K562 (cell line): ENCODE data around the gene AMDHD1. TPM values are rescaled to one million over a fixed set of nuclear protein-coding genes. Genes with fewer than 3 reads are reported as not detected.

ENCODE experiments used
- ATAC-seq: fragments of 200-7000 bp; cut with Tn5 transposase; 3 replicates; pipeline ENCODE4 v1.9.1; 2020; ENCODE audit warnings: moderate library complexity
- BruUV-seq: library from RNA; stranded (reverse); fragments of 400-500 nt; replicated peaks from 2 replicates; lab custom pipeline; 2021; lab: Mats Ljungman, UMichigan
- CTCF ChIA-PET: fragments of 300-600 bp; formaldehyde crosslinking; extraction: SDS; loops from one replicate; lab custom pipeline; 2021; ENCODE audit warnings: low intra/inter-chr PET ratio; lab: Yijun Ruan, JAX
- POLR2A ChIA-PET: fragments of 300-600, 350-650 bp; sonication (Branson Sonifier 250); formaldehyde crosslinking; extraction: SDS; loops from one replicate; lab custom pipeline; 2021; ENCODE audit warnings: antibody characterized with exemption, inconsistent platforms; lab: Yijun Ruan, JAX
- DNase-seq, 4 experiments: peaks; one replicate each; pipeline versions ENCODE4 v3.0.0 to v3.0.0-alpha.2; 2011 to 2018; ENCODE audit warnings: low spot score in 3 of 4, mixed read lengths in 3 of 4; ENCODE audit errors: extremely low read depth in 1 of 4
- FAIRE-seq: peaks from 2 replicates; lab custom pipeline; 2011; peaks lifted over from hg19 to GRCh38; lab: Jason Lieb, UNC
- H2AFZ ChIP-seq: 2 replicates; pipeline ENCODE4 v1.6.0; 2011; ENCODE audit warnings: low read depth, low read length, control low read depth, inconsistent platforms
- H3K27ac ChIP-seq: fragments of 200-600 bp; 3 replicates; pipeline ENCODE4 v1.8.0; 2011; ENCODE audit warnings: low read depth, mild to moderate bottlenecking, control low read depth, inconsistent platforms, low read length, moderate library complexity, mixed read lengths; ENCODE audit errors: extremely low read depth
- H3K27me3 ChIP-seq, 2 experiments: fragments of 300-600 bp in 1 of 2; 2 replicates in 1 of 2; 3 replicates in 1 of 2; pipeline versions ENCODE4 v1.6.0 to v1.8.0; 2011; ENCODE audit warnings: inconsistent platforms in 2 of 2, low read length in 2 of 2, mild to moderate bottlenecking in 1 of 2, mixed read lengths in 1 of 2, moderate library complexity in 1 of 2; ENCODE audit not compliant: control insufficient read depth in 2 of 2, insufficient read depth in 2 of 2
- H3K36me3 ChIP-seq: fragments of 300-600 bp; 3 replicates; pipeline ENCODE4 v1.8.0; 2011; ENCODE audit warnings: mild to moderate bottlenecking, low read length, inconsistent platforms; ENCODE audit not compliant: control insufficient read depth, insufficient read depth
- H3K4me1 ChIP-seq, 2 experiments: fragments of 200-600 bp in 1 of 2; replicated peaks in 1 of 2; 2 replicates in 1 of 2; 3 replicates in 1 of 2; pipeline versions ENCODE4 v1.5.1 to v1.8.0; 2011; ENCODE audit warnings: inconsistent platforms in 2 of 2, low read length in 2 of 2, mild to moderate bottlenecking in 1 of 2, mixed read lengths in 1 of 2, moderate library complexity in 1 of 2; ENCODE audit not compliant: control insufficient read depth in 2 of 2, insufficient read depth in 2 of 2
- H3K4me2 ChIP-seq: 2 replicates; pipeline ENCODE4 v1.6.1; 2011; ENCODE audit warnings: low read length, control low read depth, inconsistent platforms, mixed read lengths; ENCODE audit not compliant: insufficient read depth
- H3K4me3 ChIP-seq: fragments of 200-600 bp; sonication (generic), shearing (Covaris generic); 2 replicates; pipeline ENCODE4 v1.5.1; 2016; ENCODE audit warnings: control low read depth, inconsistent platforms
- H3K79me2 ChIP-seq: fragments of 200-600 bp; 3 replicates; pipeline ENCODE4 v1.8.0; 2011; ENCODE audit warnings: low read length, inconsistent platforms; ENCODE audit not compliant: control insufficient read depth, insufficient read depth
- H3K9ac ChIP-seq, 2 experiments: 2 replicates each; pipeline versions ENCODE4 v1.6.0 to v1.6.1; 2011; ENCODE audit warnings: low read depth in 2 of 2, low read length in 2 of 2, control low read depth in 1 of 2, inconsistent platforms in 1 of 2, mild to moderate bottlenecking in 1 of 2, mixed read lengths in 1 of 2; ENCODE audit not compliant: insufficient read depth in 1 of 2
- H3K9me1 ChIP-seq: one replicate; pipeline ENCODE4 v1.6.0; 2011; ENCODE audit warnings: inconsistent platforms, mild to moderate bottlenecking, low read length, moderate library complexity; ENCODE audit not compliant: control insufficient read depth, insufficient read depth
- H3K9me3 ChIP-seq: replicated peaks from 2 replicates; pipeline ENCODE4 v1.5.1; 2011; ENCODE audit warnings: low read depth, low read length, inconsistent platforms; ENCODE audit not compliant: control insufficient read depth, insufficient read depth
- H4K20me1 ChIP-seq: replicated peaks from 2 replicates; pipeline ENCODE4 v1.6.1; 2011; ENCODE audit warnings: low read length, inconsistent platforms, mixed read lengths; ENCODE audit not compliant: control insufficient read depth, insufficient read depth
- CBFA2T3 ChIP-seq: fragments of 450-650 bp; IDR thresholded peaks from 2 replicates; pipeline ENCODE4 v1.6.1; 2017
- FOXP4 ChIP-seq: sonication (generic); formaldehyde crosslinking; IDR thresholded peaks from 2 replicates; pipeline ENCODE4 v1.8.0; 2022; ENCODE audit warnings: mild to moderate bottlenecking, missing genetic modification reagents, borderline replicate concordance
- GTF2A2 ChIP-seq: IDR thresholded peaks from 2 replicates; pipeline ENCODE4 v1.6.1; 2016; ENCODE audit warnings: mild to moderate bottlenecking, missing genetic modification characterization, missing compliant biosample characterization
- GTF2F1 ChIP-seq: IDR thresholded peaks from 2 replicates; pipeline ENCODE4 v1.6.1; 2011; ENCODE audit warnings: low read depth, low read length, improper control_type of control experiment
- SFPQ ChIP-seq: fragments of 200-400 bp; formaldehyde crosslinking; IDR thresholded peaks from 2 replicates; pipeline ENCODE4 v1.6.1; 2017; ENCODE audit warnings: mild to moderate bottlenecking, low read depth, low read length, moderate library complexity
- STAT6 ChIP-seq: sonication (generic); formaldehyde crosslinking; IDR thresholded peaks from 2 replicates; pipeline ENCODE4 v1.8.1; 2023; ENCODE audit warnings: mild to moderate bottlenecking, missing genetic modification reagents
- WGBS: fragments of 100-300 bp; shearing (Covaris generic); methylation state at CpG from one replicate; pipeline ENCODE4 v1.1.6; 2016; ENCODE audit warnings: low coverage, mixed read lengths; ENCODE audit not compliant: insufficient coverage; ENCODE audit errors: missing lambda C conversion rate; 5-methylcytosine and 5-hydroxymethylcytosine counted together
- in situ Hi-C: fragments of 300-500 bp; cut with MboI; formaldehyde crosslinking; loops from 4 replicates; pipeline ENCODE4 v1.15.0; 2018; ENCODE audit warnings: inconsistent platforms, mixed read lengths
- intact Hi-C: fragments of 100-400 bp; cut with micrococcal nuclease; formaldehyde crosslinking; loops from 2 replicates; pipeline ENCODE4 v1.14.2; 2022
- polyA plus RNA-seq, 8 experiments: library from polyadenylated mRNA; depleted of rRNA in 4 of 8; stranded (reverse) in 5 of 8; unstranded in 3 of 8; fragments of >200 nt; fragmentation: Nextera tagmentation in 2 of 8; fragmentation: Illumina TruSeq in 1 of 8; extraction: Ambion mirVana in 2 of 8; extraction: Trizol in 1 of 8; gene quantifications; 2 replicates each; pipeline versions ENCODE4 v1.2.1 to v1.2.3, GENCODE V29; 2011 to 2014; ENCODE audit warnings: inconsistent platforms in 1 of 8, missing spikeins in 1 of 8
- total RNA-seq, 7 experiments: library from RNA; depleted of rRNA in 6 of 7; stranded (reverse); fragments of >200 nt in 6 of 7; fragmentation: Illumina TruSeq in 2 of 7; extraction: Trizol in 2 of 7; gene quantifications; 2 replicates each; pipeline versions ENCODE4 v1.2.1 to v1.2.3, GENCODE V29; 2011 to 2021; ENCODE audit warnings: low replicate concordance in 1 of 7

The AMDHD1 gene
- total and polyA plus RNA-seq, 9 of the 15 experiments (the other 6 are each of a cell fraction or from before 2014, with no cell fraction given): not detected

- ChIA-PET POLR2A (interaction anchor here (0.6 to 1.1 kb wide), 2 partner anchors 29 to 55 kb away, joined by 3 read pairs; no protein-coding TSS in a partner anchor), CTCF (no interaction called here)
- in situ Hi-C loops (no loop called here), intact Hi-C loops (loop anchor here (10.0 kb wide), 1 partner anchor 370 kb away; no protein-coding TSS in a partner anchor)
- 5% methylated on average over 5 of the region's 5 CpGs for WGBS
- no peak for ATAC-seq
- Histone ChIP-seq H3K4me3 (no peak overlapping the region), H3K4me1 (peaks cover 0 to 5% of the 10 kb centered on the region in 2 experiments; a peak in 1 of 5 replicates), H3K9me3 (no peaks in the 10 kb centered on the region), H3K9me1 (no peaks in the 10 kb centered on the region), H4K20me1 (no peaks in the 10 kb centered on the region; the same call in 1 of the 2 replicates), H2AFZ (no peak overlapping the region), H3K79me2 (no peaks in the 10 kb centered on the region), H3K36me3 (no peaks in the 10 kb centered on the region), H3K4me2 (no peak overlapping the region), H3K27ac (no peak overlapping the region), H3K27me3 (peaks cover 6 to 28% of the 10 kb centered on the region in 2 experiments; a peak in 4 of 5 replicates), H3K9ac (no peak overlapping the region)
- no TSS peak for BruUV-seq
- FAIRE-seq: no peak
- DNase-seq: no peak
- TF ChIP-seq CBFA2T3: no peak
- TF ChIP-seq GTF2F1: no peak
- TF ChIP-seq GTF2A2 (tag): no peak
Observed at GRCh38 chr12:95994476-95994875, 51.3 kb downstream of the AMDHD1 start.

- H3K9ac ChIP-seq: peak overlapping the region in 1 of 2 experiments; percentile 56; a peak in 2 of 4 replicates
- no peak overlapping the region for H3K4me3 ChIP-seq
- intact Hi-C loops (loop anchor here (5.0 to 10.0 kb wide), 2 partner anchors 173 to 371 kb away; no protein-coding TSS in a partner anchor), in situ Hi-C loops (no loop called here)
- H3K4me1 ChIP-seq: peaks cover 0 to 5% of the 10 kb centered on the region in 2 experiments; a peak in 1 of 5 replicates
- no peaks in the 10 kb centered on the region; the same call in 1 of the 2 replicates for H4K20me1 ChIP-seq
- H3K4me2 ChIP-seq: no peak overlapping the region
- no peak overlapping the region for H2AFZ ChIP-seq
- FAIRE-seq (no peak), DNase-seq (no peak), ATAC-seq (no peak)
- no peak overlapping the region for H3K27ac ChIP-seq
- no peaks in the 10 kb centered on the region for H3K79me2 ChIP-seq
- no TSS peak for BruUV-seq
- no peaks in the 10 kb centered on the region for H3K9me1 ChIP-seq
- 15% methylated on average over 26 of the region's 29 CpGs for WGBS
- ChIA-PET POLR2A (interaction anchor here (1.1 kb wide), 1 partner anchor 30 kb away, joined by 3 read pairs; no protein-coding TSS in a partner anchor), CTCF (no interaction called here)
- no peaks in the 10 kb centered on the region for H3K9me3 ChIP-seq
- H3K36me3 ChIP-seq: no peaks in the 10 kb centered on the region
- peaks cover 2 to 21% of the 10 kb centered on the region in 2 experiments; a peak in 4 of 5 replicates for H3K27me3 ChIP-seq
- TF ChIP-seq SFPQ (no peak), STAT6 (CRISPR knock-in tag) (no peak), FOXP4 (CRISPR knock-in tag) (no peak)
Observed at GRCh38 chr12:95995238-95996031, 52.3 kb downstream of the AMDHD1 start.
